Measurements from ENCODE around the gene DDI1.

The DDI1 gene

GRCh38 chr11:104086621-104087020 is 50.2 kb downstream of the DDI1 start:
- DNase-seq = no peak
